ENCODE measurements around the gene DBN1.
A peak's percentile ranks its signal among the peaks of the same experiment; 100 is the strongest.
"Not testable (repeated sequence)": the region's sequence is repeated elsewhere in the genome, so short reads cannot be mapped to it uniquely, and the experiment has no call there.

DBN1 gene

GRCh38 chr5:177419046-177419445 is 54.4 kb downstream of the DBN1 start:
- Histone ChIP-seq H3K18ac (ENCODE audit: low read depth in 1 of 2, low read length in 2 of 2) (no peak overlapping the region), H3K27me3 (ENCODE audit: control insufficient read depth in 1 of 2, insufficient read depth in 1 of 2, low read length in 2 of 2) (peaks cover 0 to 6% of the 10 kb centered on the region in 2 experiments), H3K9me3 (ENCODE audit: control insufficient read depth, low read length) (no peaks in the 10 kb centered on the region), H2BK5ac (ENCODE audit: low read depth, low read length, poor library complexity, severe bottlenecking) (no peak overlapping the region), H2BK12ac (ENCODE audit: low read length in 2 of 2) (peak overlapping the region in 1 of 2 experiments; percentile 47), H2BK15ac (ENCODE audit: low read depth, poor library complexity, severe bottlenecking) (no peak overlapping the region), H3K4me2 (ENCODE audit: low read length, poor library complexity, severe bottlenecking) (no peak overlapping the region), H3K4ac (ENCODE audit: low read depth in 1 of 2, low read length in 2 of 2) (no peak overlapping the region), H4K8ac (ENCODE audit: low read length) (no peak overlapping the region), H3K4me1 (ENCODE audit: control insufficient read depth, insufficient read depth, low read depth, low read length) (peaks cover 2% of the 10 kb centered on the region), H3K9ac (ENCODE audit: low read length) (no peak overlapping the region), H3K27ac (ENCODE audit: low read length, poor library complexity, severe bottlenecking) (no peak overlapping the region), H2AK5ac (ENCODE audit: low read length, severe bottlenecking) (no peak overlapping the region), H3K23ac (ENCODE audit: low read length in 2 of 2) (no peak overlapping the region), H3K79me1 (replicated peaks; ENCODE audit: low read length, poor library complexity, severe bottlenecking) (no peaks in the 10 kb centered on the region), H3K14ac (ENCODE audit: low read length in 2 of 2) (no peak overlapping the region), H3K36me3 (ENCODE audit: control insufficient read depth in 1 of 2, insufficient read depth in 2 of 2, low read depth in 1 of 2, low read length in 2 of 2) (no peaks in the 10 kb centered on the region), H2BK120ac (ENCODE audit: low read depth, low read length) (no peak overlapping the region), H4K91ac (ENCODE audit: low read length) (no peak overlapping the region), H2AFZ (ENCODE audit: low read depth, low read length) (no peak overlapping the region), H3K4me3 (ENCODE audit: insufficient read depth in 1 of 2, low read depth in 1 of 2, low read length in 2 of 2) (peak overlapping the region in 1 of 2 experiments; percentile 16)
- WGBS, result 91% methylated on average over 3 of the region's 3 CpGs
- peak; percentile 79 for DNase-seq

DNA sequence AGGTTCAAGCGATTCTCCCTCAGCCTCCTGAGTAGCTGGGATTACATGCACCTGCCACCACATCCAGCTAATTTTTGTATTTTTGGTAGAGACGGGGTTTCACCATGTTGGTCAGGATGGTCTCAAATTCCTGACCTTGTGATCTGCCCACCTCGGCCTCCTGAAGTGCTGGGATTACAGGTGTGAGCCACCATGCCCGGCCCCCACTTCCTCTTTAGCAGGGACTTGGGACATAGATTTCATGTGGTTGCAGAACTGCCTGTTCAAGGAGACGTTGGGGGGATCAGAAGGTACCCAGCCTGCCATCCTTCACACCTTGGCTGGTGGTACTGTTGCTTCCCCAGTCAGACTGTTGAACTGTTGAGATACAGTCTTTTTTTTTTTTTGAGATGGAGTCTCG is 56.4 kb downstream of the DBN1 start:
- not testable (repeated sequence) for H4K91ac ChIP-seq (ENCODE audit: low read length); DNase-seq; H2BK12ac ChIP-seq (ENCODE audit: low read length in 2 of 2); H3K27ac ChIP-seq (ENCODE audit: low read length, poor library complexity, severe bottlenecking); H3K4me2 ChIP-seq (ENCODE audit: low read length, poor library complexity, severe bottlenecking); H3K14ac ChIP-seq (ENCODE audit: low read length in 2 of 2); H3K9ac ChIP-seq (ENCODE audit: low read length); H3K23ac ChIP-seq (ENCODE audit: low read length in 2 of 2); H2BK15ac ChIP-seq (ENCODE audit: low read depth, poor library complexity, severe bottlenecking); H2AK5ac ChIP-seq (ENCODE audit: low read length, severe bottlenecking); H3K36me3 ChIP-seq (ENCODE audit: control insufficient read depth in 1 of 2, insufficient read depth in 2 of 2, low read depth in 1 of 2, low read length in 2 of 2); H3K79me1 ChIP-seq (replicated peaks; ENCODE audit: low read length, poor library complexity, severe bottlenecking); H3K4me1 ChIP-seq (ENCODE audit: control insufficient read depth, insufficient read depth, low read depth, low read length); H3K4me3 ChIP-seq (ENCODE audit: insufficient read depth in 1 of 2, low read depth in 1 of 2, low read length in 2 of 2); H4K8ac ChIP-seq (ENCODE audit: low read length); H3K4ac ChIP-seq (ENCODE audit: low read depth in 1 of 2, low read length in 2 of 2); H2AFZ ChIP-seq (ENCODE audit: low read depth, low read length); H2BK5ac ChIP-seq (ENCODE audit: low read depth, low read length, poor library complexity, severe bottlenecking); H2BK120ac ChIP-seq (ENCODE audit: low read depth, low read length); H3K9me3 ChIP-seq (ENCODE audit: control insufficient read depth, low read length); H3K18ac ChIP-seq (ENCODE audit: low read depth in 1 of 2, low read length in 2 of 2)
- H3K27me3 ChIP-seq (ENCODE audit: control insufficient read depth in 1 of 2, insufficient read depth in 1 of 2, low read length in 2 of 2), result peaks cover 0 to 18% of the 10 kb centered on the region in 2 experiments
- 94% methylated on average over 6 of the region's 6 CpGs for WGBS

GRCh38 chr5:177414481-177414880 is 59.0 kb downstream of the DBN1 start:
- no peak overlapping the region for H3K18ac ChIP-seq (ENCODE audit: low read depth in 1 of 2, low read length in 2 of 2)
- H3K27ac ChIP-seq (ENCODE audit: low read length, poor library complexity, severe bottlenecking), result no peak overlapping the region
- no peak overlapping the region for H3K4me2 ChIP-seq (ENCODE audit: low read length, poor library complexity, severe bottlenecking)
- H3K14ac ChIP-seq (ENCODE audit: low read length in 2 of 2), result no peak overlapping the region
- no peak overlapping the region for H2BK15ac ChIP-seq (ENCODE audit: low read depth, poor library complexity, severe bottlenecking)
- H2BK12ac ChIP-seq (ENCODE audit: low read length in 2 of 2), result no peak overlapping the region
- no peak overlapping the region for H3K23ac ChIP-seq (ENCODE audit: low read length in 2 of 2)
- H3K4me3 ChIP-seq (ENCODE audit: insufficient read depth in 1 of 2, low read depth in 1 of 2, low read length in 2 of 2), result no peak overlapping the region
- no peak overlapping the region for H2AFZ ChIP-seq (ENCODE audit: low read depth, low read length)
- H2BK5ac ChIP-seq (ENCODE audit: low read depth, low read length, poor library complexity, severe bottlenecking), result no peak overlapping the region
- H2AK5ac ChIP-seq (ENCODE audit: low read length, severe bottlenecking), result no peak overlapping the region
- H3K9ac ChIP-seq (ENCODE audit: low read length), result no peak overlapping the region
- no peak overlapping the region for H3K4ac ChIP-seq (ENCODE audit: low read depth in 1 of 2, low read length in 2 of 2)
- H4K91ac ChIP-seq (ENCODE audit: low read length), result no peak overlapping the region
- whole genome bisulfite sequencing, result 100% methylated on average over 1 of the region's 3 CpGs
- no peaks in the 10 kb centered on the region for H3K4me1 ChIP-seq (ENCODE audit: control insufficient read depth, insufficient read depth, low read depth, low read length)
- H3K79me1 ChIP-seq (replicated peaks; ENCODE audit: low read length, poor library complexity, severe bottlenecking), result no peaks in the 10 kb centered on the region
- no peak overlapping the region for H4K8ac ChIP-seq (ENCODE audit: low read length)
- no peaks in the 10 kb centered on the region for H3K36me3 ChIP-seq (ENCODE audit: control insufficient read depth in 1 of 2, insufficient read depth in 2 of 2, low read depth in 1 of 2, low read length in 2 of 2)
- H2BK120ac ChIP-seq (ENCODE audit: low read depth, low read length), result no peak overlapping the region
- H3K27me3 ChIP-seq (ENCODE audit: control insufficient read depth in 1 of 2, insufficient read depth in 1 of 2, low read length in 2 of 2), result peaks cover 0 to 25% of the 10 kb centered on the region in 2 experiments
- H3K9me3 ChIP-seq (ENCODE audit: control insufficient read depth, low read length), result no peaks in the 10 kb centered on the region
- no peak for DNase-seq

DNA sequence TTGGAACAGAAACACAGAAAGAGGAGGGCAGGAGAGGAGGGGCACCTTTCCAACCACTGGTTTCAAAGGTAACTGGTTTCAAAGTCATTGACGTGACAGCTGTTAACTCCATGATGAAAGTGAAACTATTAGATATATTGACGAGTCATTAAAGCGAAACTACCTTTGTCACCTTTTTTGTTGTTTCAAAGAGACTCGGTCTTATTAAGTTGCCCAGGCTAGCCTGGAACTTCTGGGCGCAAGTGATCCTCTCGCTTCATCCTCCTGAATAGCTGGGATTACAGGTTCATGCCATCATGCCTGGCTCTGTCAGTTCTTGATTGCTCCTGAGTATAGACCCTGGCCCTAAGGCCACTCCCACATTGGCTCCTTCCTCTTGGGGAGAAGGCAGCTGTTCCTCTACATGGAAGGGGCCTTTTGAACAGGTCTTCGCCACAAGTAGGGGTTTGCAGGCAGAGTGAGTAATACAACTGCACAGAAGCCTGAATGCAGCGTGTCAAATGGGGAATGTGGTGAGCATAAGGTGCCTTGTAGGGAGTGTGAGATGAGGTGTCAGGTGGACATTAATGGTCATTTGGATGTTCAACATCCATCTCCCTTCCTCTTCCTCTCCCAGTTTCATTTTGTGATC is 60.7 kb downstream of the DBN1 start:
- Histone ChIP-seq H4K91ac (ENCODE audit: low read length) (no peak overlapping the region), H2BK15ac (ENCODE audit: low read depth, poor library complexity, severe bottlenecking) (no peak overlapping the region), H2BK5ac (ENCODE audit: low read depth, low read length, poor library complexity, severe bottlenecking) (no peak overlapping the region), H3K79me1 (replicated peaks; ENCODE audit: low read length, poor library complexity, severe bottlenecking) (no peaks in the 10 kb centered on the region), H3K4me3 (ENCODE audit: insufficient read depth in 1 of 2, low read depth in 1 of 2, low read length in 2 of 2) (no peak overlapping the region), H3K4me2 (ENCODE audit: low read length, poor library complexity, severe bottlenecking) (no peak overlapping the region), H3K9me3 (ENCODE audit: control insufficient read depth, low read length) (no peaks in the 10 kb centered on the region), H3K36me3 (ENCODE audit: control insufficient read depth in 1 of 2, insufficient read depth in 2 of 2, low read depth in 1 of 2, low read length in 2 of 2) (no peaks in the 10 kb centered on the region), H3K18ac (ENCODE audit: low read depth in 1 of 2, low read length in 2 of 2) (no peak overlapping the region), H2AFZ (ENCODE audit: low read depth, low read length) (no peak overlapping the region), H4K8ac (ENCODE audit: low read length) (no peak overlapping the region), H2BK120ac (ENCODE audit: low read depth, low read length) (no peak overlapping the region), H3K27ac (ENCODE audit: low read length, poor library complexity, severe bottlenecking) (no peak overlapping the region), H3K23ac (ENCODE audit: low read length in 2 of 2) (no peak overlapping the region), H3K4ac (ENCODE audit: low read depth in 1 of 2, low read length in 2 of 2) (no peak overlapping the region), H2BK12ac (ENCODE audit: low read length in 2 of 2) (no peak overlapping the region), H3K9ac (ENCODE audit: low read length) (no peak overlapping the region), H3K14ac (ENCODE audit: low read length in 2 of 2) (no peak overlapping the region), H3K4me1 (ENCODE audit: control insufficient read depth, insufficient read depth, low read depth, low read length) (no peaks in the 10 kb centered on the region), H3K27me3 (ENCODE audit: control insufficient read depth in 1 of 2, insufficient read depth in 1 of 2, low read length in 2 of 2) (peaks cover 0 to 42% of the 10 kb centered on the region in 2 experiments), H2AK5ac (ENCODE audit: low read length, severe bottlenecking) (no peak overlapping the region)
- no peak for DNase-seq
- WGBS, result 92% methylated on average over 7 of the region's 8 CpGs

All from mesenchymal stem cell (in vitro differentiated cells and primary cell).